Left lobe of liver (tissue), 2 donors: ENCODE data around the gene DCAF6. TPM values are rescaled to one million over a fixed set of nuclear protein-coding genes. Genes with fewer than 3 reads are reported as not detected.
"Not testable (repeated sequence)": the region's sequence is repeated elsewhere in the genome, so short reads cannot be mapped to it uniquely, and the experiment has no call there.

Experiments used
- ATAC-seq: fragments of 200-7000 bp; cut with Tn5 transposase; one replicate; pipeline ENCODE4 v1.9.1; 2020; ENCODE audit warnings: mild to moderate bottlenecking, moderate library complexity
- DNase-seq: peaks from one replicate; pipeline ENCODE4 v3.0.0-alpha.2; 2020; ENCODE audit warnings: low spot score
- total RNA-seq: library from RNA; stranded (reverse); gene quantifications from one replicate; pipeline ENCODE4 v1.2.1, GENCODE V29; 2021
- donor health status: DM: no; HTN: no; CAD: no; lungs with moderate emphysema.
- donor health status: DM: no; HTN: yes; CAD: no.

DCAF6 gene
- total RNA-seq, 1 donor from 2014 or later, result 49.0 TPM

DNA sequence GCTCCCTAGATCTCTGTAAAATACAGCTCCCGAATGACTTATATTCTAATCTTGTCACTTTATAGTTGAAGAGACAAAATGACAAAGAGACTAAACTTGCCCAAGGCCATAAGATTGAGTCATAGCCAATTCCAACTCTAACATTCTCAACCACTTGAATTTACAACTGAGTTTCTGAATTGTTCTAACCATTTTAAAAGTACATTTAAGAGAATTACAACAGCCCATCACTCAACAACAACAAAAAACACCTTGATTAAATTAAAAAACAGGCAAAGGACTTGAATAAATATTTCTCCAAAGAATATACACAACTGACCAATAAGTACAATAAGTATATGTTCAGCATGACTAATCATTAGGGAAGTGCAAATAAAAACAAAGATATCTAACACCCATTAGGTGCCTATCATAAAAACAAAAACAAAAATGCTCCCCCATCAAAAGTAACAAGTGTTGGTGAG is 13.8 kb upstream of the DCAF6 start:
- ATAC-seq (no peak), DNase-seq (no peak)

DNA sequence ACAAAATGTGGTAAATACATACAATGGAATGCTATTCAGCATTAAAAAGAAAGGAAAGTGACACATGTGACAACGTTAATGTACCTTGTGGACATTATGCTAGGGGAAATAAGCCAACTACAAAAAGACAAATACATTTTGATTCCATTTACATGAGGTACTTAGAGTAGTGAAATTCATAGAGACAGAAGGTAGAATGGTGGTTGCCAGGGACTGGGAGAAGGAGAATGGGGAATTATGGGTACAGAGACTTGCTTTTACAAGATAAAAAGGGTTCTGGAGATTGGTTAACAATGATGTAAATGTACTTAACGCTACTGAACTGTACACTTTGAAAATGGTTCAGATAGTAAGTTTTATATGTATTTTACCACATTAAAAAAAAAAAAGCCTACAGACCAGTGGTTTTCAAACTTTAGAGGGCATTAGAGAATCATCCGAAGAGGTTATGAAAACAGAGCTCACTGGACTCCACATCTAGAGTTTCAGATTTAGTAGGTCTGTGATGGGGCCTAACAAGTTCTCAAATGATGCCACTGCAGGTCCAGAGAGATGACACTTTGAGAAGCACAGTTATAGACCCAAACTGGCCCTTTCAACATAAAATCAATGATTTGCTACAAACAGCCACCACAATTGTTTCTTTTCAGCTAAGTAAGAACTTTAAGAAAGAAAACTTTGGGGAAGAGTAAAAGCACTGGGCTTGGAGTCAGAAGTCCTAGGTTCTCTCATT is 13.0 kb upstream of the DCAF6 start:
- DNase-seq (no peak), ATAC-seq (no peak)

DNA sequence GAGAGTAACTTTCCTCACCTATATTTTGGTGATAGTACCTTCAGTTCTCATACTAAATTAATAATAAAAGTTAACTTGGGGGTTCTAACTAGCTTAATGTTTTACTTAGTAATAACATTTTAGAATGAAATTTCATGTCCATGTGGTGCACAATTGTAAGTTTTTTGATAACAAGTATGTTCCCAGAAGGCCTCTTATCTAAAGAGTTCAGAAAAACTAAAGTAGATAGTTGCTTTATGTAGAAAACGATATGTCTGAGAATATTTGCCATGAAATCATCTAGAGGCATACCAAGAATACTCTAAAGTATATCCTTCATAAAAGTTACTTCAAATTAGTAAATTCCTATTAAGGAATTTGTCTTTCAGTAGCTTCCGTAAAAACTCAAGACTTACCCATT is 12.4 kb upstream of the DCAF6 start:
- ATAC-seq, result no peak
- DNase-seq, result no peak

DNA sequence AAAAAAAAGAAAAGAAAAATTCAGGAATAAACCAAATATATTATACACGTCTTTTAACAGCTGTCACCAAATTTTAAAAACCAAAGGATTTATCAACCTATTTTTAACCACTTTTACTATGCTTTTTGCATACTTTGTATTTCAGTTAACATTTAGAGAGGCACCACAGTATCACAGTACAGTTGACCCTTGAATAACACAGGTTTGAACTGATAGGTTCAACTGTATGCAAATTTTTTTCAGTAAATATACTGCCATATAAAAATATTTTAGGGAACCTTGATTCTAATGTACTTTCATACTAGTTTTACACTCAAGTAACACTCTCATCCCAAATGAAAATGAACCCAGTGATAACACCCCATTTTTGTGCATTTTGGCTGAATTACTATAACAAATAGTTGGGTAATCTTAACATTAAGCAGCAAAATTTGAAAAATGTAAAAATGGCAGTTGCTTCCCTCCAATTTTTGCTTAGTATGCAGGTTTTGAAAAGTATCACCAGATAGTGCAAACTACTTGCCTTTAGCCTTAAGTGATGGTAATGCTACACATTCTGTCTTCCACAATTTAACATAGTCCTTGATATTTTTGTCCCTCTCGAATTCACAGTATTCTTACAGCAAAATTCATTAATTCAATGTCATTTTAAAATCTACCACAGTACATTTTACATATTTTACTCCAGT is 11.8 kb upstream of the DCAF6 start:
- ATAC-seq, result no peak
- DNase-seq, result no peak

DNA sequence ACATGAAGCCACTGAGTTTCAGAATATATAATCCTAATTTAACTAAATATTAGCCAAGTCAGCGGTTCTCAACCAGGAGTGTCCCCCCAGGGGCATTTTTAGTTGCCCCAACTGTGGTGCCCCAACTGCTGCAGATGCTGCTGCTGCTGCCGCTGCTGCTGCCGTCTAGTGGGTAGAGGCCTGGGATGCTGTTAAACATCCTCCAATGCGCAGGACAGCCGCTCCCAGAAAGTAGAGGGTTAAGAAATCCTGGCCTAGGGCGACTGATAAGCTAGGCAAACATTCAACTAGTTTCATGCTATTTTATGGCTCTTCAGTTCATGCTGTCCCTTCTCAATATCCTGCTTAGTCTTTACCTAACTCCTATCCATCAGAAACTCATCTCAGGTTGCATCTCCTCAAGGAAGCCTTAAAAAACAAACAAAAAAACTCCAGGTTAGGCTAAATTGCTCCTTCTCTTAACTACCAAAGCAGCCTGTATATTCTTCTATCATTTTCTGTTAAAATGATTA is 9.9 kb upstream of the DCAF6 start:
- DNase-seq (peak; percentile 65), ATAC-seq (peak; percentile 86)

DNA sequence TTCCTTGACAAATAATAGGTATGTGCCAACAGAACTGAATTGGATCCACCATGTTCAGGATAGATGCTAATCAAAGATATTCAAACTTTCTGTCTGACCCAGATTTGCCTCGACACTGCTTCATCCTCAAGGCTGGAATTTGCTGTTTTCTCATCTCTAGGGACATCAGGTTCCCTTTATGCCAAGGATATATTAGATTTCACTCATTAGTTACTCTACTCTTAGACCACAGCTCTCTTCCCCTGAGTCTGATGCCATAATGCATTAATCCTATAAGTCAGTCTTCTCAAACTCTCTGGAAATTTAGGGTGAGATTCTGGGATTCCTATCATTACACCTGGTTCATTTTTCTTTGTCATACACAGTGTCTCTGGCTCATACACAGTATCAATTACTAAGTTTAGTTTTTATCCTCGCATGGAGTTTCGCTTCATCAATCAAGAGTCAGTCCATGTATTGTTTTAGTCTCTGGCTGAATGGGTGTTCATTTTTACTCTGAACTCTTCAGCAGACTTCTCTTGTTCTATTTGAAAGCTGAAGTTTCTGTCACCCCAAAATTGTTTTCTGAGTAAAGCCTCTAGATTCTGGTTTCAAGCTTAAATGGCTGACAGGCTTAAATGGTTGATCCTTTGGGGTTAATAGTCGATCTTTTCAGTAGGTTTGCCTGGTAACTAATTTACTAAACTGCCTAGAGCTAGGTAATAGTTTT is 9.3 kb upstream of the DCAF6 start:
- DNase-seq (no peak), ATAC-seq (peak; percentile 37)

DNA sequence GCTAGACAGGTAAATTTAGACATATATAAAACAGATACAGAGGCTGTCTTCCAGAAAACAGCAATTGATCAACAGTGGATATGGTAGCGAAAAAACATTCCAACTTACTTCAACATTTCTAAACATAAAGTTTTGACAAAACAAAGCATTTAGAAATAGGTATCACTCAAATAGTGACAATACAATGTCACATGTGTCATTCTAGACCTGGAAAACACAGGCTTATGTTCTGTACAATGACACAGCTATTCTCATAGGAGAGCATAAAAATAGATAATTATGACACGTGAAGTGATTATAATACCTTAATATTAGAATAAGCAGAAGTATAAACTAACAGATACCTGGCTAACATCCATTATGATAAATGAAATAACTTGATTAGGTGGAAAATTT is 8.0 kb upstream of the DCAF6 start:
- DNase-seq (no peak), ATAC-seq (no peak)

DNA sequence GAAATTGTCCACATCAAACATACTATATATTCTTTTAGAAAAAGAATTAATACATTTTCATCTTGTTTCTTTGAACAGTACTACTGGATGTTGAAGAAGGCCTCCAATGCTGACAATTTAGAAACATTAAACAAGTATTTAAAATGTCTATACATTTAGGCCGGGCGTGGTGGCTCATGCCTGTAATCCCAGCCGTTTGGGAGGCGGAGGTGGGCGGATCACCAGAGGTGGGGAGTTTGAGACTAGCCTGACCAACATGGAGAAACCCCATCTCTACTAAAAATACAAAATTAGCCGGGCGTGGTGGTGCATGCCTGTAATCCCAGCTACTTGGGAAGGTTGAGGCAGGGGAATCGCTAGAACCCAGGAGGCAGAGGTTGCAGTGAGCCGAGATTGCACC is 7.6 kb upstream of the DCAF6 start:
- not testable (repeated sequence) for DNase-seq

DNA sequence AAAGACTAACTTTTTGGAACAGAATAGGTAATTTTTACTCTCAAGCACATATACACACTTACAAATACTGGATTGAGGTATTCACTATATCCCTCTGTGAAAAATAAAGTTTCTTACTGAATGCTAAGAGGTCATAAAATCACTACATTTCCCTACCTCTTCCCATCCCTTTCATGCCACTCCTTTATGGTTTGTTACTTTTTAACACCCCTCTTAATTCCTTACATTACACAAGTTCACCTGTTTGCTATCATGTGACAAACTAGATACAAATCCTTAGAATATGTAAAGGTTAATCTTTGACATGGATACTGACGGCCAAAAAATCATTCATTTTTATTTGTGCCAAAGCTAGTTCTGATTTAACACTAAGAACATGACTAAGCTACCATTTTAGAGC is 6.8 kb upstream of the DCAF6 start:
- ATAC-seq, result no peak
- DNase-seq, result no peak

More for the DNA sequence above, 7.6 kb upstream of the DCAF6 start:
- not testable (repeated sequence) for ATAC-seq

DNA sequence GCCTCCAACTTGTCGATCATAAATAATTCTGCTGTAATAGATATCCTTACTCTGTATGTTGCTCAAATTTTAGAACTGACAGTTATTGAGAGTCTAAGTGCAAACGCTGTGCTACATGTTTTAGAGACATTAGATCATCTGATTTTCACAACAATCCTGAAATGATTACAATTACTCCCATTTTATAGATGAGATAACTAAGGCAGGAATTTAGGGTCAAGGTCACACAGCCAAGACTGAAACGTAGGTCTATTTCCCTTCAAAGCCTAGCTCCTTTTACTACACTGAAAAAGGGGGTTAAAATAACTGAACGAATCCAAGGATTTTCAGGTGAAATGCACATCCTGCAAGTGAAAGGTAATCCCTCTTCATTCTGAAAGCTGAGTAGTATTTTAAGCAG is 2.7 kb upstream of the DCAF6 start:
- no peak for DNase-seq
- ATAC-seq, result no peak

DNA sequence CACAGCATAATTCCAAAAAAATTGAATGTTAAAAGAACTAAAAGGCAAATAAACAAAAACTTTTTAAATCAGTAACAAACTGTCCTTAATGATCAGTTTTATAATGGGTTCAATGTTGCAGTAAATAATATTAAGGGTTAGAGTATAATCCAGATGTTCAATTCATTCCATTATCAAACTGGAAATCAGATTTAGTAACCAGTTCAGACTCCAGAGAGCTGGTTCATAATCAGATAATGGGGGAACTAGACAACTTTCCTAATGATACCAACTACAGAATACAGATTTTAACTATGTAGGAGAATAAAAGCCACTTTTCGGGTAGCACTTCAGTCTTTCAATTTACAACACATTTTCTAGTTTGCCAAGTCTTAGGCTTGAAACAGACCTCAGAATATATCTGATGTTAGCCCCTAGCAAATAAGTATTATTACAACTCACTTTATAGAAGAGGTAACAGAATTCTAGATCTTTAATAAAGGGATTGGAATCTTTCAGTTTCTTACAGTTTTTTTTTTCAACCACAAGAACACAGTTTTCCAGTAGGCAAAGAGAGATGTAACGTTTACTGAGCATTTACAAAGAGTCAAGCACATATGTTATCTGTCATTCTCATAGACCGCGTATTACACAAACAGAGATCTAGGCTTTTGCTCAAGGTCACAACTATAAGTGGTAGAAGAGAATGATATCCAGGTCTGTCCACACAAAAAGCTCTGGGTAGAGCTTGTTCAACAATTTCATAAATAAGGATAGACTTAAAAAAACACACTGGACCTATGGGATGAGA is 1.9 kb upstream of the DCAF6 start:
- ATAC-seq, result no peak
- no peak for DNase-seq

DNA sequence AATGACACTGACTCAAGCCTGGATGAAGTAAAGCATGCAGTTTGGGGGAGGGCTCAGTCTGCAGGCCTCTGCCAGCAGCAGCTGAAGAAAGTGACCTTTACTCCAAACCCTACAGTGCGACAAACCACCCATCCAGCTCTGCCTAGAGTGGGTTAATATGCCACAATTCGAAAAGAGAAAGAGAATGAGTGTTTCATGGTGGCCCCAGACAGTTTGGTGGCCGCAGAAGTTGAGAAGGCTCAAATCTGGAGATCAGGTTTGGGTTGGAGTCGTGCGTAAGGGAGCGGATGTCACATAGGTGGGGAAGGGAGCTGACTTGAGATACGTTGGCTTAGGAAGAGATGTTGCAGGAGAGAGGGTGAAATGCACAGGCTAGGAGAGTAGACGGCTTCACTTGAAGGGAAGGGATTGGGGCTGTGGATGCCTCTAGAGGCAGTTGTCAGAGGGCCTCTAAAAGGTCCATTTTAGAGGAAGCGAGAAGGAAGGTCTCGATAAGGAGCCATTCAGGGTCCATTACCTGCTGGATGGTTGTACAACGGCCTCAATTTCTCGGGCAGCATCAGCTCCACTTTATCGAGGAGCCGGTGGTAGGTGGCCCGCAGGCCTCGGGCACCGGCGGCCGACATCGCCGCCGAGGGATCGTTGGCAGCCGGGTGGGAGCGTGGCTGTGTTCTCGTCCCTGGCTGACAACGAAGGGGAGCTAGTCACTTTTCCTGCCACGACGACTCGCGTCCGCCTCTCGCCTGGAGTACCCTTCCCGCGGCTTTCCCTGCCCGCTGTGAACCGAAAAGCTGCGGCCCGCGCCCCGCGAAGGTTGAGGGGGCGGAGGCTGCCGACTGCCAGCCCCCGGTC is 1.0 kb upstream of the DCAF6 start:
- ATAC-seq (peak; percentile 53), DNase-seq (peak; percentile 65)

DNA sequence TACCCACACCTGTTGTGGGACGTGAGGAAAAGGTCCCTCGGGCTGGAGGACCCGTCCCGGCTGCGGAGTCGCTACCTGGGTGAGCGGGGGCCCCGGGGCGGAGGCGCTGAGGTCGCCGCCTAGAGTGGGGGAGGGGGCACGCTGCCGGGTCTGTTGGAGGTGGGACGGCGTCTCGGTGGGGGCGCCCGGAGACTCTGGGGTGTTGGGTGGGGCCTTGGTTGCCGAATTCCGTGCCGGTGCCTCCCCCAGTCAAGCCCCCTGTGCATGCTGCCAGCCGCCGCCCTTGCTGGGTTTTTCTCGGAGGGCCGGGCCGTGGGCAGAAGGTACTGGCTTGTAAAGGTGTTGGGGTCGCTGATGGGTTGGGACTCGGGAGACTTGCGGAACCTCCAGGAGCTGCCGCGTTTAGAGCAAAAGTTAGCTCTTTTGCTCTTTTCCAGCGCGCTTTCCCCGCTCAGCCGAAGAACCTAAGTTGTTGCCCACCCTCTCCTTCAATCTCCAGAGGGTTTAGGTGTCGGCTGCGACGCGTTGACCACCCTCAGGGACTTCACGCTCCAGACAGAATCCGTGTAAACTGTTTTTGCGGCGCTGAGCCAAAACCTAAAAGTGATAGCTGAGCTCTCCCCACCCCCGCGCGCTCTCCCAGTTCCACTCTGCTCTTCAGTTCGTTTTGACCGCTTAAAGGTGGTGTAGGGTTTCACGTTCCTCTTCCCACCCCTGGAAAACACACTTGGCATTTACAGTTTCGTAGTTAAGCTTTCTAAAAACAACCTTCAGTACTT is 636 bp downstream of the DCAF6 start, which contains the start of gene MPC2:
Gene MPC2, minus strand, starts transcription at position 143 of the 779 bp plus-strand sequence. CDS start 1,231 bp downstream, outside the sequence.
- ATAC-seq (peak; percentile 50), DNase-seq (peak; percentile 86)

DNA sequence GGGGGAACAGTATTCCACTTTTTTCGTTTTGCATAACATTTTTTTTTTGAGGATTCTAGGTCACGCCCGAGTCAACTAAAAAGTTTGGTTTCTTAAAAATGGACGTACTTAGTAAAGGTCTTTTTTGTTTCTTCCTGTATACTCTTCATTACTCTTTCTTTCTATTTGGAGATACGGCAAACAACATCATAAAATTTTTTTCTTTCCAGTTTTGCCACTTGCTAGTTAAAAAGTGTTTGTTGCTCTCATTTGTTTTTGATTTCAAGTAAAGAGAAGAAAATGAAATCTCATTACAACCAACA is 1.2 kb downstream of the DCAF6 start:
- ATAC-seq (no peak), DNase-seq (no peak)

DNA sequence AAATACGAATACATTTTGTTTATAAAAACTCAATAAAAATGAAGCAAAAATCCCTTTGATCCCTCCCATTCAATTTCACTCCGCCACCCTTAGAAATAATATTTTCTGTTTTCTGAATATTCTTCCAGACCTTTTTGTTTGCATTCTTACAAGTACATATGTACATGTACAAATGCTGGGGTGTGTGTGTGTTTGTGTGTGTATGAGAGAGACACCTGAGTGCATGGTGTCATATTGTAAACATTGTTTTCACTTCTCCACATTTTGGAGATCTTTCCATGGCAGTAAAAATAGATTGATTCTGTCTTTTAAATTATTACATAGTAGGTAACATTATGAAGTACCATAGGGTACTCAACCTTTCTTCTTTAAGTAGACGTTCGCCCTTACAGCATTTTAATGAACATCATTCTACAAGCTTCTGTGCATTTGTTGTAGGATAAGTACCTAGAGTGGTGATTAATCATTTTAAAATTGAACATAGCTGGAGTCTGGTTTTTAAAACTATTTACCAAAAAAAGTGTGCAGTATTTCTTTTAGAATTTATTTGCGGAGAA is 1.7 kb downstream of the DCAF6 start:
- ATAC-seq, result no peak
- no peak for DNase-seq

DNA sequence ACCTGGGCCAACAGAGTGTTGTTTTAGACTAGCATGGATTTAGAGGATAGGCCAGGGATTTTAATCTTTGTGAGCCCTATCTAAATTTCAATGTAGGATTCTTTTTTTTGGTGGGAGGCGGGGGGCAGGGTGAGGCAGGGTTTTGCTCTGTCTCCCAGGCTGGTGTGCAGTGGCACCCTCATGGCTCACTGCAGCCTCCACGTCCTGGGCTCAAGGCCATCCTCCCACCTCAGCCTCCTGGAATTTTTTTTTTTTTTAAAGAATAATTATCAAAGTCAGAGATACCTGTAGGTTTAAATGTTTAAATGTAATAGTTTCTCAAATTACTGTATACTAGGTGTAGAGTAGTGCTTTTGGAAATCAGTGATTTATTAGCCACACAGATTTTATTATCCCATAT is 3.8 kb downstream of the DCAF6 start:
- DNase-seq (no peak), ATAC-seq (no peak)

DNA sequence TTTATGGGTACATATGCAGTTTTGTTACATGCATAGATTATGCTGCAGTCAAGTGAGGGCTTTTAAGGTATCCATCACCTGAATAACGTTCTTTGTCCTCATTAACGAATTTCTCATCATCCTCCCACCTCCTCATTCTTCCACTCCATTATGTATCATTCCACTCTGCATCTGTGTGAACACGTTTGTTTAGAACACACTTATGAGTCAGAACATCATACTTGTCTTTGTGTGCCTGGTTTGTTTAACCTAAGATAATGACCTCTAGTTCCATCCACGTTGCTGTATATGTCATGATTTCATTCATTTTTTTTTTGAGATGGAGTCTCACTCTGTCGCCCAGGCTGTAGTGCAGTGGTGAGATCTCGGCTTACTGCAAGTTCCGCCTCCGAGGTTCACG is 7.1 kb downstream of the DCAF6 start:
- ATAC-seq (no peak), DNase-seq (no peak)

DNA sequence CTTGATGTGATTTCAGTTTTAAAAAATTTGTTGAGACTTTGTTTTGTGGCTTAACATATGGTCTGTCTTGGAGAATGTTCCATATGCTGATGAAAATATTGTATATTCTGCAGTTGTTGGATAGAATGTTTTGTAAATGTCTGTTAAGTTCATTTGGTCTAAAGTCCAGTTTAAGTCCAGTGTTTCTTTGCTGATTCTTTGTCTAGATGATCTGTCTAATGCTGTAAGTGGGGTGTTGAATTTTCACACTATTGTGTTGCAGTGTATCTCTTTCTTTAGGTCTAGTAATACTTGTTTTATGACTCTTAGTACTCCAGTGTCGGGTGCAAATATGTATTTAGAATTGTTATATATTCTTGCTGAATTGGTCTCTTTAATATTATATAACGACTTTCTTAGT is 11.2 kb downstream of the DCAF6 start:
- ATAC-seq, result peak; percentile 62
- no peak for DNase-seq

DNA sequence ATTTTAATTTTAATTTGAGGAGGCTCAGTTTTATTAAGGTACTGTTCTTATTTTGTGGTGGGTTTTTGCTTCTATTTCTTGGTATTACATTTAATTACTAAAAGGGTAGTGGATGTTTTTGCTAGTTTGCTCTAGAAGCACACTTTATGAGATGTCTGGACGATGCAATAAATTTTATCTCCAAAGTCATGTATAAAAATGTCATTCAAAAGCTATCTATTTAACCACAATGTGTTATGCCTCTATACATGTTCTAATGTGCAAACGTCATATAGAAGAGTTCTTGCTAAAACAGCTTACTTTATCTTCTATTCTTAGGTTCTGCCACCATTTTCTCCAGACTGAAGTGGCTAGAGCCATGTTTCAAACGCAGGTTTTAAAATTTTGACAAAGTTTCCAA is 13.3 kb downstream of the DCAF6 start:
- no peak for ATAC-seq

More for the DNA sequence above, 13.3 kb downstream of the DCAF6 start:
- no peak for DNase-seq
